Measurements from ENCODE around the gene ZNF618.
"Not testable (repeated sequence)": the region's sequence is repeated elsewhere in the genome, so short reads cannot be mapped to it uniquely, and the experiment has no call there.

- not testable (repeated sequence) for TF ChIP-seq CTCF (IDR thresholded peaks at IDR 0.05; ENCODE audit: borderline replicate concordance, extremely low read depth, low read length, poor library complexity, severe bottlenecking); EZH2 (IDR thresholded peaks at IDR 0.05; ENCODE audit: borderline replicate concordance, low read depth, low read length, severe bottlenecking)
These were observed 206.8 kb downstream of the ZNF618 start for GRCh38 chr9:114082763-114083412.
